CD4-positive, alpha-beta T cell treated with Interleukin-2 at 100 ng/mL for 4 hours (primary cell): ENCODE results near the gene ANKRD33.

ENCODE experiments used
- DNase-seq: peaks from one replicate; pipeline ENCODE4 v3.0.0-alpha.2; 2020; ENCODE audit warnings: low spot score

Gene ANKRD33

DNA sequence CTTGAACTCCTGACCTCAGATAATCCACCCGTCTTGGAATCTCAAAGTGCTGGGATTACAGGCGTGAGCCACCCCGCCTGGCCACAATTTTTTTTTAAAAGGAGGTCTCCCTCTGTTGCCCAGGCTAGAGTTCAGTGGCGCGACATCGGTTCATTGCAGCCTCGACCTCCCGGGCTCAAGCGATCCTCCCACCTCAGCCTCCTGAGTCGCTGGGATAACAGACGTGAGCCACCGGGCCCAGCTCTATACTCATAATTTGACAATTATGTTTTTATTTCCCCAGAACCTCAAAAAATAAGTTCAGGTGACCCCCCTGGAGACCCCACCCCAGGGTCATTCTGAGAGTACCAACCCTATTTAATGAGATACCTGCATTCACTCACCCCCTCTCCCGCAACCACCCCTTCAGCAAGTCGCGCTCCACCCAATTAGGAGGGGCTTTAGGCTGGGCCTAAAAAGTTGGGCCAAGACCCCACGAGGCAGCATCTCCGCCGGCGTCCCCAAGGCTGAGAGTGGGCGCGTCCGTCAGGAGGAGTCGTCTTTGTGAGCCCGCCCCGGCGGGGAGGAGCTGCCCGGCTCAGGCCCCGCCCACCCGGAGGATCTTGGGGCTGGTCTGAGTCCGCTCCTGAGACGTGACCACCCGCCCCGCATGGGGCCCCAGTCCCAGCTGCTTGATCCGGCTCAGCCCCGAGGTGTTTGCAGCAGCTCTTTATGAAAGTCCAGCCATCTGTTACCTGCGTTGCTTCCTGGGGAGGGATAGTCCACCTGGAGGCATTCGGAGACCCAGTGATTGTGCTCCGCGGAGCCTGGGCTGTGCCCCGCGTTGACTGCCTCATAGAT lies at the start of gene ANKRD33:
ANKRD33 (plus strand) TSS at position 628 of the 840 bp plus-strand sequence; CDS start at position 712, 84 bp downstream.
- DNase-seq = no peak

DNA sequence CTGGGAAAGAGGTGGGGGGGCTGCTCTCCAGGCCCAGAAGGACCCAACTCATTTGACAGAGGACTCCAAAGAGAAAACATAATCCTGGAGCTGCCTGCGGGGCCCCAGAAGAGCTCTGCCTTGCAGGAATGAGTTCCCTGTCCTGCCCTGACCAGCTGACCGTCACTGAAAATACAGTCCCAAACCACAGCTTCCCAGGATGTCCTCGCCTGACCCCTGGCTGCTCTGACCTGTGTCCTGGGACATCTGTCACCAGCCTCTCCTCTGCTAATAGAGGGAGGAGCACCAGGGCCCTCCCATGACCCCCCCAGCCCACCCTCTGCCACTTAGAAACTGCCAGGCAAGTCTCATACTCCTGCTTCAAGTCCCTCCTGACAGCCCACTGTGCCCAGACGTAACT lies 49.1 kb upstream of the ANKRD33 start:
- no peak for DNase-seq

- no peak for DNase-seq
These were observed 48.5 kb upstream of the ANKRD33 start for GRCh38 chr12:51839310-51839947.

DNA sequence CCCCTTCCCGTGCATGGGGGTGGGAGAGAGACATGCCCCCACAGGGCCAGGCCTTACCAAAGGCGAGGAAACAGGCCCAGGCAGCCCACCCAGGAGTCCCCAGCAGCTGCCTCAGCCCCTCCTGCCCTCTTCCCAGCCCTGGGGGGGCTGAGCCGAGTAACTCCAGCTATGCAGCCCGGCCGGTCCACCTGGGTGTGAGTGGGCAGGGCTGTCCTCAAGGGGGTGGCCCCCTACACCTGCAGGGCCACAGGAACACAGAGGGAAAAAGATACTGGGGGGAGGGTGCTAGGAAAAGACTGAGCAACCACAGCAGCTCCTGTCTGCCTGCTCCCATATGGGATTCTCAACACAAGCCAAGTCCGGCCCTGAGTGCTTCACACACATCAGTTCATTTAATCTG lies 46.9 kb upstream of the ANKRD33 start:
- DNase-seq = no peak

DNA sequence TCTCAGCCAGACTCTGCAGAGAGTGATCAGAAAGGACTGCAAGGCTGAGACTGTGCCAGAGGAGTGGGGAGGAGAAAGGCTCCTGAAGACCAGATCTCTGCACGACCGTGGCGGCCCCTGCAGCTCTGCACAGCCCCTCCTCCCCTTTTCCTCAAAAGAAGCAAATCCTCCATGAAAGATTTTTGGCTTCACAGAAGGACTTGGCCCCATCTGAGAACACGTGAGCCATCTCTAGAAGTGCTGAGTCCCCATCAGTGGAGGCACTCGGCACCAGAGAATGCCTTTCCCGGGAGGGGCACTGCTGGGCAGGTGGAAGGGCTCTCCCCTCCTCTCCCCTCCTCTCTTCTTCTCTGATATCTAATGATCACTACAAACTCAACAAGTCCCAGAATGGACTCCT lies 46.2 kb upstream of the ANKRD33 start:
- no peak for DNase-seq

- DNase-seq = no peak
These were observed 43.0 kb upstream of the ANKRD33 start for GRCh38 chr12:51844854-51845253.

GRCh38 chr12:51845482-51845881 lies 42.4 kb upstream of the ANKRD33 start:
- DNase-seq = no peak

DNA sequence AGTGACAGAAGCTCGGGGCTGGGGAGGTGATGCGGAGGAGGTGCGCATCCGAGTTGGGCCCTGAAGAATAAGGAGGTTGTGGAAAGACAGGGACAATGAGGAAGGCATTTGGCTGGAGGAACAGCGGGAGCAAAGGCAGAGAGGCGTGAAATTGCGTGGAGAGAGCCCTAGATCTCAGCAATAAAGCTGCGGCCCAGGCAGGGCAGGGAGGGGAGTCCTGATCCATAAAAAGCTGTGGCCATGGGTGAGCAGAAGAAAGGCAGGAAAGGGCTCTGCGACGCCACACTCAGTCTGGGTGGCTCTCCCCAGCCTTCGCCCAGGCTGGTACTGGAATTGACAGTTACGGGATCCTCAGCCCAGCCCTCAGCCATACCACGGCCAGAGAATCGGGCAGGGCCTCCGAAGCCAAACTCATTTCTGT lies 41.6 kb upstream of the ANKRD33 start:
- no peak for DNase-seq

- peak; percentile 22 for DNase-seq
These were observed 40.8 kb upstream of the ANKRD33 start for GRCh38 chr12:51846911-51847642.

DNA sequence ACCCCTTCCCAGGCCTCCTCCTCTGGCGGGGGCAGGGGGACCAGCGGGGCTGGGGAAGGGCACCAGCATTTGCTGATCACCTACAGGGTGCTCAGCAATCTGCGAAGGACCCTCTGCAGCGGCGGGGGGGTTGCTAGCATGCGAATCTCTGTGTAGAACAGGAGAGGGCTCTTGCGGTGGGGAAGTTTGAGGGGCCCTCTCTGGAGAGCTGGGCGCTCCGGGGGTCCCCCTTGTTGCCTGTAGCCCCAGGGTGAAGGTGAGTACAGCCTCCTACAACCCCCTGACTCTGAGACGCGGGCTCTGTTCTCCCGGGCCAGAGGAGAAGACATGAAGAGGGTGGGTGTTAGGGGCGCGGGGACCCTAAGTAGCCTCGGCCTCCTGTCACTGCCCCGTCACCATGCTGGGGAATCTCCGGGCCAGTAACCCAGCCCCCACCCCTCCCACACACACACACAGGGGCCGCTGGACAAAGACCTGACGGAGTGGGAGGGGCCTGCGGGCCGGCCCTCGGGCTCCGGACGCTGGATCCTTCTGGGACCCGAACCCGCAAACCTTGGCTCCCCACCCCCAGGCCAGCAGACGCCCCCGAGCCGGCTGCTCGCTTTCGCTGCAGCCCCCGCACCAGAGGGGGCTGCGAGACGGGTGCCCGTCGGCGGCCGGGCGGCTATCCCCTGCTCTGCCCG lies 40.1 kb upstream of the ANKRD33 start:
- DNase-seq = no peak

DNA sequence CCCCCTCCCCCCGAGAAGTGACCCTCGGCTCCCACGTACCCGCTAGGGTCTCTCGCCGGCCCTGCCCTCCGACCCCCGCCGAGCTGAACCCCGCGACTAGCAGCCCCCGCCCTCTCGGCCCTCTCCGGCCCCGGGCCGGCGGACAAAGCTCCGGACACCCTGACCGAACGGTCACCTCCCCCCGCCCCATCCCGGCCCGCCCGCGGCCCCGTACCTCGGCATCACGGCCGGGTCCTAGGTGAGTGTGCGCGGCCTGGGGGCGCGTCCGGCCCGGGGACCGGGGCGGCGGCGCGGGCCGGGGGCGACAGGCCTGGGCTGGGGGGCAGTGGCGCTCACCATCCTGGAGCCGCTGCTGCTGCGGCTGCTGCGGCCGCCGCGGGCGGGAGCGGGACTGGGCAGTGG lies 39.6 kb upstream of the ANKRD33 start, which contains the start of gene FIGNL2:
FIGNL2 (minus strand) TSS at position 393 of the 402 bp plus-strand sequence. CDS start 26,305 bp downstream, outside the sequence.
- no peak for DNase-seq

DNA sequence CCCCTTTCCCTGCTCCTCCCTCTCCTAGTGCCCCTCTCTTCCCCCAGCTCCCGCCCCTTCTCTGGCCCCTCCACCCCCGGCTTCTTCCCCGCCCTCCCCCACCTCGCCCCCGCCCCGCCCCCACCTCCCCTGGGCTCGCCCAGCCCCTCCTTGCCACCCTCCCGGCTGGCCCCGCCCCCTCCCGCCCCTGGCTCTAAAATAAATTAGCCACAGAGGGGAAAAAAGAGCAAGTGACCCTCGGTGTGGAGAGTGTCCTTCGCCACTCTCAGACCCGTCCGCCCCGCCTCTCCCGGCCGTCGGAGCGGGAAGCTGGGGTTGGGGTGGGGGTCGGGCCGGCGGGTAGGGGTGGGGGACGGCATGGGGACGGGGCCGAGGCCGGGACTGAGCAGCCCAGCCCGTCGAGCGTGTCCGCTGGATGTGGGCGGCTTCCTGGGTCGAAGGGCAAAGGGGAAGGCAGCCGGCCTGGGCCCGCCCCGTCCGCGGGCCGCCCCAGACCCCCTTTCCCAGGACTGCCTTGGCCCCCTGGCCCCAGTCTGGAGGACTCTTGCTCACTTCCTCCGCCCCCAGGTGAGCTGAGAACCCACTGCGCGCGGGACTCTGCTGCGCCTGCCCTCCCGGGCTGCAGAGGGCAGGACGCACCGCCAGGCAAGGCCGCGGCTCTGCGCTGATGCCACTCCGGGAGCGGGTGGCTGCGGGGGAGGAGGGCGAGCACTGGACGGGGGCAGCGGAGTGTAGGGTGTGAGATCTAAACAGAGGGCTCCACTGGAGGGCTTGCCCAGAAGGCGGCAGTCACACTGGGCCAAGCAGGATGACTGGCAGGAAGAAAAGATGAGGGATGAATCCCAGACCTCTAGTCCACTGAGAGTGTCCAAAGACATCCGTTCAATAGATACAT lies 38.8 kb upstream of the ANKRD33 start:
- DNase-seq = no peak

GRCh38 chr12:51850081-51850964 lies 37.6 kb upstream of the ANKRD33 start:
- no peak for DNase-seq

GRCh38 chr12:51850965-51851299 lies 37.0 kb upstream of the ANKRD33 start:
- DNase-seq = no peak

GRCh38 chr12:51851413-51852124 lies 36.3 kb upstream of the ANKRD33 start:
- DNase-seq = no peak

GRCh38 chr12:51852404-51853137 lies 35.3 kb upstream of the ANKRD33 start:
- no peak for DNase-seq

GRCh38 chr12:51855586-51856428 lies 32.1 kb upstream of the ANKRD33 start:
- no peak for DNase-seq

GRCh38 chr12:51860986-51861385 lies 26.9 kb upstream of the ANKRD33 start:
- DNase-seq = no peak
